HG03558 (cell line): ENCODE measurements around the gene SHKBP1.
A peak's percentile ranks its signal among the peaks of the same experiment; 100 is the strongest.

Experiments
- ATAC-seq: cut with Tn5 transposase; IDR thresholded peaks from one replicate; pipeline ENCODE4 v1.9.1; 2021; ENCODE audit warnings: moderate number of reproducible peaks; ENCODE audit not compliant: unreplicated experiment; ENCODE audit errors: extremely low read depth

Gene SHKBP1

DNA sequence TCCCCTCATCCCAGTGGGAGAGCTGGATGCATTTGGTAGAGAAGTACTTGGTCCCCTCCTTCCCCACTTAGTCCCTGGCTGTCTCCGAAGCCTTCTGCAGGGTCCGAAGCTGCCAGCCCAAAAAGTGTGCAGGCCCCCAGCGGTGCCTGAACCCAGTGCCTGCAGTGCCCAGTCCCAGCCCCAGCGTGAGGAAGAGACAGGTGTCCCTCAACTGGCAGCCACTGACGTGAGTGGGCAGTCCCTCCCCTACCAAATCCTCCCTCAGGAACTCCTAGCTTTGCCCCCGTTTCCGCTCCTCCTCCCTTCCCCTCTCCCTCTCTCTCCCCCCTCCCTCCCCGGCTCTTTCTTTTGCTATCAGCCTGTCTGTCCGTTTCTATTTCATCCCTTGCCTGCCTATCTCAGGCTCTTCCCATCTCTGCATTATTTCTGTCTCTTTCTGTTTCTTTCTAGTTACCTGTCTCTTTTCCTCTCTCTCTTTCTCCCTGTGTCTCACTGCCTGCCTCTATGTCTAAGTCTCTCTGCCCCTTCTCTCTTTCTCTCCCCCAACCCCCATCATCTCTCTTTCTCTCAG is 22.7 kb downstream of the SHKBP1 start:
- ATAC-seq: no peak

DNA sequence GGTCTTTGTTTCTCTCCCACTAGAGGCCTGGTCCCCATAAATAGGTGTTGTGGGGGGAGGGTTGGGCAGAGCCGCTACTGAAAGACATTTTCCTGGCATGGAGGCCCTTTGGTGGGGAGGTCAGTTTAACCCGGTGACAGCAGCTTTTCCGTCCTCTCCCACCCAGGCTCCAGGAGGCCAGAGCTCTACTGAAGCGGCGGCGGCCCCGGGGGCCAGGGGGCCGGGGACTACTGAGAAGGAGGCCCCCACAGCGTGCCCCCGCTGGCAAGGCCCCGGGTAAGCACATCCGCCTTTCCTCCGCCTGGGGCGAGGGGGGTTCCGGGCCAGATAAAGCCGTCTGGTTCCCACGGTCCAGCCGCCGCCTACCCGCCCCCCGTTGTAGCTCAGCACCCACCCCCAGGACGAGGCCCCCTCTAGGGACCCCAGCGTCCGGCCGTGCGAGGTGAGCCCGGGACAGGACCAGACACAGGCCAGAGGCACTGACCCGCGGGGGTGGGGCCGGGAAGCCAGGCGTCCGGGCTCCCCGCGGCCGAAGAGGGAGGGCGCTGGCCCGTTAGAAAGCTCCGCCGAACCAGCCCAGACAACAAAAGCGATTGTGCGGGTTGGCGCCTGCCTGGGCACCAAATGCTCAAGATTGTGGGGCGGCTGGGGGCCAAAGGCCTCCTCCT is 23.4 kb downstream of the SHKBP1 start:
- ATAC-seq: no peak

GRCh38 chr19:40600570-40601133 is 24.0 kb downstream of the SHKBP1 start:
- ATAC-seq: no peak

- no peak for ATAC-seq
These were observed 24.7 kb downstream of the SHKBP1 start, which contains the start of gene LTBP4 for GRCh38 chr19:40601134-40601974. TSS of gene LTBP4 (plus strand) at chr19:40601369. CDS start at chr19:40601388, 19 bp downstream.

DNA sequence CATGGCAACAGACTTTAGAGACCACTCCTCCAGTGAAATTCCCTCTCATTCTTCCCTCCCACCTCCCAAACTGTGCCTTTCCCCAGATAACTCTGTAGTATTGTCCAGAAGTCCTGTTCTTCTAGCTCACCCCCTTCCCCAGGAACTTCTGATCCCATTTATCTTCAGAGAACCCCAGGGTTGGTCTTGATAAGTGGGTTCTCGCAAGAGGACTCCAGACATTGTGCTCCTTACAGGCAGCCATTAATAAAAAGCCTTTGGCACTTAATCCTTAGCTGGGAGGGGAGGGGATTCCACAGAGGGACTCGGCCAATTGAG is 26.4 kb downstream of the SHKBP1 start:
- ATAC-seq: no peak

- ATAC-seq: peak; percentile 48
These were observed 26.9 kb downstream of the SHKBP1 start for GRCh38 chr19:40603389-40604170.

DNA sequence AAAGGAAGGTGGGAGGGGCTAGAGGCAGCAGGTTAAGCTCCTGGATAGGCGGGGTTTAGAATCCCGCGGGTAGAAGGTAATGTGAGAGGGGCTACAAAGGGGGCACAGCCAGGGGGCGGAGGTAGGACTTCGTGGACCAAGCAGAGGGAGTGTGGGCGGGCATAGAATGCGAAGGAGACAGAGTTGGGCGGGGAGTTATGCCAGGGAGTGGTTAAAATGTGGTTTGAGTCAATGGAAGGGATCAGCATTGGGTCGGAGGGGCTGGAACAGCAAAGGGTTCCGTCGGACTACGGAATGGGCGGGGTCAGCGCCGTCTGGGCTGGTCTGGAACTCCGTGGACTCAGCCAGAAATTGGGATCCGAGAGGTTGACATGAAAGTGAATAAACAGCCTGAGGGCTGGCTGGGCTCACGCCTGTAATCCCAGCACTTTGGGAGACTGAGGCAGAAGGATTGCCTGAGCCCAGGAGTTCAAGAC is 27.5 kb downstream of the SHKBP1 start:
- no peak for ATAC-seq

- ATAC-seq: no peak
These were observed 28.1 kb downstream of the SHKBP1 start for GRCh38 chr19:40604647-40605215.

DNA sequence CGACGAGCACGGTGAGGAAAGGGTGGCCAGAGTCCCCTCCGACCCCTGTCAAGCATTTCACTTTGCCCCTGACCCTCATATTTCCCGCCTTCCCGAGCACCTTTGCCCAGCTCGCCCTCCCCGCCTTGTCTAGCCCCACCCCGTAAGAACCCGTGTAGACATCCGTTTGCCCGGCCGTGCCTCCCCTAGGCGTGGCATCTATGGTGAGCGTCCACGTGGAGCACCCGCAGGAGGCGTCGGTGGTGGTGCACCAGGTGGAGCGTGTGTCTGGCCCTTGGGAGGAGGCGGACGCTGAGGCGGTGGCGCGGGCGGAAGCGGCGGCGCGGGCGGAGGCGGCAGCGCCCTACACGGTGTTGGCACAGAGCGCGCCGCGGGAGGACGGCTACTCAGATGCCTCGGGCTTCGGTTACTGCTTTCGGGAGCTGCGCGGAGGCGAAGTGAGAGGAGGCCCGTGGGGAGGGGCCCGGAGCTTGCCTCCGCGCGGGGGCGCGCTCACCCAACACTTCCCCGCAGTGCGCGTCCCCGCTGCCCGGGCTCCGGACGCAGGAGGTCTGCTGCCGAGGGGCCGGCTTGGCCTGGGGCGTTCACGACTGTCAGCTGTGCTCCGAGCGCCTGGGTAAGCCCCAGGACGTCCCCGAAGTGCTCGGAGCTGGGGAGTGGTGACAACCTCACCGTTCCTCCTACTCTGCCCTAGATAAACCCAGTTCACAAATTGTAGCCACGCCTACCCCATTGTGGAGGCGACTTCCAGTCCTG is 28.7 kb downstream of the SHKBP1 start:
- no peak for ATAC-seq

- no peak for ATAC-seq
These were observed 30.9 kb downstream of the SHKBP1 start for GRCh38 chr19:40607311-40608239.

DNA sequence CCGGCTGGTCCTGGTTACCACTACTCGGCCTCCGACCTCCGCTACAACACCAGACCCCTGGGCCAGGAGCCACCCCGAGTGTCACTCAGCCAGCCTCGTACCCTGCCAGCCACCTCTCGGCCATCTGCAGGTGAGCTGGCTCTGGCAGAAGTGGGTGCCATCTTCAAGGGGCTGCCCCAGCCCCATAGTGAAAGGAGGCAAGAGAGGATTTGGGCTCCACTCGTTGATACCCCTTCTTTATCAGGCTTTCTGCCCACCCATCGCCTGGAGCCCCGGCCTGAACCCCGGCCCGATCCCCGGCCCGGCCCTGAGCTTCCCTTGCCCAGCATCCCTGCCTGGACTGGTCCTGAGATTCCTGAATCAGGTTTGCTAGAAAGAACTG is 31.6 kb downstream of the SHKBP1 start:
- no peak for ATAC-seq

DNA sequence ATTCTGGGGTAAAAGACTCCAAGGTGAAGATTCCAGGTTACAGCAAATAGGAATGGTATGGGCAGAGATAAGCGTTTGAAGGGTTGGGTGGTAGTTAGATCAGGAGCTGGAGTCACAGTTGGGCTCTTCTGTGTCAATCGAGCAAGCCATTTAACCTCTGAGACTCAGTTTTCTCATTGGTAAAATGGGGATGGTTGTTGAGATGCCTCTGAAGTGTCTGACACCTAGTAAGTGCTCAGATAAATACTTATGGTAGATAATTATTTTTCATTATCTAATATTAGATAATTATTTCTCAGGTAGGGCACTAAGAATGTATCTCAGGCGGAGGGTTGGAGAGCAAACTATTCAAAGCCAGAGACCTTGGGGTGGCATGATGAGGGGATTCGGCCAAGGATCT is 32.3 kb downstream of the SHKBP1 start:
- ATAC-seq: no peak

DNA sequence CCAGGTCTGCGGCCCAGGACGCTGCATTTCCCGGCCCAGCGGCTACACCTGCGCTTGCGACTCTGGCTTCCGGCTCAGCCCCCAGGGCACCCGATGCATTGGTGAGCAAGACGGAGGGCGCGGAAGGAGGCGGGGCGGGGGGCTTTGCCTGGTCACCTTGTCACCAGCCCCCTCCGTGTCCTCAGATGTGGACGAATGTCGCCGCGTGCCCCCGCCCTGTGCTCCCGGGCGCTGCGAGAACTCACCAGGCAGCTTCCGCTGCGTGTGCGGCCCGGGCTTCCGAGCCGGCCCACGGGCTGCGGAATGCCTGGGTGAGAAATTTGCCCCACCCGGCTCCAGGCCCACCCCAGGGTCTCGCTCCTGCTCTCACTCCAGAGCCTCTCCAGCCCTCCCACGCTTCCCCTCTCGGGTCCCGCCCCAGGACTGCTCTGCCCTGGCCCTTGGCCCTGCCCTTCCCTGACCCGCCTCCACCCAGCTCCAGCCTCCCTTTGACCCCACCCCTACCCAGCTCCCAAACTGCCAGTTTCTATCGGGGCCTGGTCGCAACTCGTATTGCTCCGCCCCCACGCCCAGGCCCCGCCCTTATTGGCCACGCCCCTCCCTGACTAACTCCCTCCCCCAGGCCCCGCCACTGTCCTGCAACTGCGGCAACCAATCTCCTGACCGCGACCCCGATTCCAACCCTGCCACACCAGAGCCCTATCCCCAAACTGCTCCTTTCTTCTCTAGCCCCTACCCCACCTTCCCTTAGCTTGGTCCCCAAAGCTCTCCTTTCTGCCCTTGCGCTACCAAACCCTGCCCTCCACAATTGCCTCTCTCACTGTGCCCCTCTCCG is 33.1 kb downstream of the SHKBP1 start:
- no peak for ATAC-seq

DNA sequence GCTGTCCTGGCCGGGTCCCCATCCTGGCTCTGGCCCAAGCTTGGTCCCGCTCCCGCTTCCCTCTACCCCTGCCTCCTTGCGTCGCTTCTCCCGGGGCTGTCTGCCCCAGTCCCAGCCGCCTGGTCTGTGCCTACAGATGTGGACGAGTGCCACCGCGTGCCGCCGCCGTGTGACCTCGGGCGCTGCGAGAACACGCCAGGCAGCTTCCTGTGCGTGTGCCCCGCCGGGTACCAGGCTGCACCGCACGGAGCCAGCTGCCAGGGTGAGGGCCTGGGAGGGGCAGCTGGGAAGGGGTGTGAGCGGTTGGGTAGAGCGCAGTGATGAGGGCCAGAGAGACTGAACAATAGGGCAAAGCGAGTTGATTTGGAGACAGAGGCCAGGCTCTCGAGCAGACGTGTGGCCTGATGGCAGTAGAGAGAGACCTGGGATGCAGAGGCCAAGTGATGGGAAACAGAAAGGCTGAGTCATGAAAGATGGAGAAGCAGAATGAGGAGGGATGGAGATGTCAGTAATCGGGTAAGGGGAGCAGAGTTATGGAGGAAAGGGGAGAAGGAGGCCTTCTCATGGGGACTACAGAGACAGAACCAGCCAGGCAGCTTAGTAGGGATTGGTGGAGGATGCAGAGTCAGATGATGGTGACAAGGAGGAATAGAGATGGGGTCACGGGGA is 33.9 kb downstream of the SHKBP1 start:
- ATAC-seq: no peak

GRCh38 chr19:40611096-40611495 is 34.4 kb downstream of the SHKBP1 start:
- ATAC-seq: no peak

- ATAC-seq: no peak
These were observed 35.4 kb downstream of the SHKBP1 start for GRCh38 chr19:40611900-40612698.
